SHP77 treated with DMSO at 0.1 percent for 48 hours (cell line): ENCODE results near the gene INTS6L.
"Not testable (repeated sequence)": the region's sequence is repeated elsewhere in the genome, so short reads cannot be mapped to it uniquely, and the experiment has no call there.

Experiments used
- DNase-seq: peaks from one replicate; lab custom pipeline; 2025; lab: John Stamatoyannopoulos, UW

The INTS6L gene

DNA sequence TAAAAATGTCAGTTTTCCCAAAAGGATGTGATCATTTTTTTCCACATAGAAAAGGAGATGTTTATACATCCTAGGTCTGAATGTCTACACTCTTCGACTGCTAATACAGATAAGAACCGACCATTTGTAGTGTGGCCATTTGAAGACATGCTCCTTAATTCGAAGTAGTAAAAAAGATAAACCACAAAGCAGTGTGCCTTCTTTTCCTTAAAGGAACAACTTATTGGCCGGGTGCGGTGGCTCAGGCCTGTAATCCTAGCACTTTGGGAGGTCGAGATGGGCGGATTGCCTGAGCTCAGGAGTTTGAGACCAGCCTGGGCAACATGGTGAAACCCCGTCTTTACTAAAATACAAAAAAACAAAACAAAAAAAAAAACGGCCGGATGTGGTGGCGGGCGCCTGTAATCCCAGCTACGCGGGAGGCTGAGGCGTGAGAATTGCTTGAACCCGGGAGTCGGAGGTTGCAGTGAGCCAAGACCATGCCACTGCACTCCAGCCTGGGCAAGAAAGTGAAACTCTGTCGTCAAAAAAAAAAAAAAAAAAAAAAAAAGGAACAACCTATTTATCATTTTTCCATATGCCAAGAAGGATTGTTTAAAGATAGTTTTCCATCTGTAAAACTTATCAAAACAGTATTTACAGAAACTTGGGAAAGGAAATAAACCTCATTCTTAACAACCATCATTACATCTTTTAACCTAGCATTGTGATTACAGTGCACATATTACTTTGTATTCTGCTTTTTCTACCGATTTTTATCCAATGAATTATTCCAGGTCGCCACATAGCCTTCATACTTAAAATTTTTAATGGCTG is 2.6 kb downstream of the INTS6L start:
- DNase-seq: no peak

DNA sequence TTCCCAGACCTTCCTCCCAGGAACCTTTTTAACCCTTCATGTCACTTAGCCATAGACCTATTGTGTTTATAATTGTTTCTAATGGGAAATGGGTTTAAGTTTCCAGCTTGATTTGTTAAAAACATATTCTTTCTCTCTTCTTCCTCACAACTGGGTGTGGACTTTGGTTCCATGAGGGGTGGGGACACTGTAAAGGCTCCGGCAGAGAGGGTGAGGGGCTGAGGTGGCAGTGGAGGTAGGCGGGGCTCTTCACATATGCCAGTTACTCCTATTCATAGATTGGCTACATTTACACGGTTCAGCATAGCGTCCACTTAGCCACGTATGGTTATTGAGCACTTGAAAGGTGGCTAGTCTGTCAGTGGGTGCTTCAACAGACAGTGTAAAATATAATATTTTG is 7.8 kb downstream of the INTS6L start:
- no peak for DNase-seq

- no peak for DNase-seq
Observed at GRCh38 chrX:135528756-135529155, 8.3 kb downstream of the INTS6L start.

GRCh38 chrX:135530097-135530496 is 9.6 kb downstream of the INTS6L start:
- DNase-seq: no peak

GRCh38 chrX:135531813-135532212 is 11.4 kb downstream of the INTS6L start:
- no peak for DNase-seq

DNA sequence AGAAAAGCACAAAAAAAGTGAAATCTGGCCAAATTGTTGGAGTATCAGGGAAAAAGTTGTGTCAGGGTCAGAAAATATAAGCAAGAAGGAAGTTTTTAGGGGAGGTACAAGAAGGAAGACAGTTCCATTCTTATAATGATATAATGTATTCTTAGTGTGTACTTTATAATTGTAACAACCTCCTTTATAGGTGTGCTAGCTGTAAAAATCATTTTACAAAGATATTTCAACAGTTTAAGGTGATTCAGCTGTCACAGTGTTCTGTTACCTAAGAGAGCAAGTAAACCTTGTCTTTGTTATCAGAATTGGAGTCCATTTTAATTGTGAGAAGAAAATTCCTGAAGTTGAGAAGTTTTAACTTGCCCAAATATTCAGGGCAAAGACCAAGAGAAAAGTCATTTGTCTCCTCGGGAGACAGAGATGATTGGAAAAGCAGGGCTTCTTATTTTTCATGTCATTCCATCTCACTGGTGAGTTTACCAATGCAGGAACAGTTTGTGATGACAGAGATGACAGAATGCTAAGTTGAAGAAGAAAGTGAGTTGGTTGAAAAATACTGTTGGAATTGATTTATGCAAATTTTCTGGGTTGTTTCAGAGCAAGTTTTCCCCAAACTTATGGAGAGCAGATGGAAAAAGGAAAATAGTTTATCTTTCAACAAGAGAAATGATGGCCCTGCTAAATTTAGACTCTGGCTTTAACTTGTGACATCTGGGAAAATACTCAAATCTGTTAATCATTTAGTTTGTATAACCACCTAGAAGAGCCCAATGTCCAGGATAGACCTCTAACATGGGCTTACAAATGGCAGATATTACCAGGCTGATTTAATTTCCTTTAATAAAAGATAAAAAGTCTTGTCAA is 14.8 kb downstream of the INTS6L start:
- no peak for DNase-seq

GRCh38 chrX:135536877-135537276 is 16.4 kb downstream of the INTS6L start:
- DNase-seq: no peak

DNA sequence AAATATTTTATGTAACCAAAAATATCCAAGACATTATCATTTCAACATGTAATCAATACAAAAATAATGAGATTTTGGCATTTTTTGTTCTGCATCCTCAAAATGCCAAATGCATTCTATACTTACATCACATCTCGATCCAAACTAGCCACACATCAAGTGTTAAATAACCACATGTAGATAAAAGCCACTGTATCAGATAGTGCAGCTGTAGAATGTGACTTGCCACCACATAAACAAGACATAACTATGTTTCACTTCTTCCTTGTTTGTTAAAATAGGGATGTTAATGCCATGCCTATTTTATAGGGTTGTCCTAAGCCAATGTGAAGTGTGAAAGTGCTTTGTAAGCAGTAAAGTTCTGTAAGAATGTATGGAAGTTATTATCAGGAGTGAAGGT is 20.9 kb downstream of the INTS6L start:
- no peak for DNase-seq

DNA sequence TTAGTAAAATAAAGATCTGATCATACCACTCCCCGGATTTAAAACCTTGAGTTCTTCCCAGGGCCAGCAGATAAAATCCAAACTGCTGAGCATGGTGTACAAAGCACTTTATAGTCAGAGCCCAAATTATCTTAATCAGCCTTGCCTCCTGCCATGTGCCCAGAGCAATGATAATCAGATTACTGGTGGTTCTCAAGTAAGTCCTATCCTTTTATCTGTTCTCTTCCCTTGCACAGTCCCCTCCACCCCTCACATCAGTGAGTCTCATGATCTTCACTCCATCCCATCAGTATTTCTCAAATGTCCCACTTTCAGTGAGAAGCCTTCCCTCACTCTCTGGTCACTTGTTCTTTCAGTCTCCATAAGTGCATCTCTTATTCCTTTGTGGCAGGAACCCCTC is 22.7 kb downstream of the INTS6L start:
- DNase-seq: no peak

GRCh38 chrX:135543924-135544323 is 23.5 kb downstream of the INTS6L start:
- no peak for DNase-seq

GRCh38 chrX:135544338-135544948 is 24.0 kb downstream of the INTS6L start:
- no peak for DNase-seq

DNA sequence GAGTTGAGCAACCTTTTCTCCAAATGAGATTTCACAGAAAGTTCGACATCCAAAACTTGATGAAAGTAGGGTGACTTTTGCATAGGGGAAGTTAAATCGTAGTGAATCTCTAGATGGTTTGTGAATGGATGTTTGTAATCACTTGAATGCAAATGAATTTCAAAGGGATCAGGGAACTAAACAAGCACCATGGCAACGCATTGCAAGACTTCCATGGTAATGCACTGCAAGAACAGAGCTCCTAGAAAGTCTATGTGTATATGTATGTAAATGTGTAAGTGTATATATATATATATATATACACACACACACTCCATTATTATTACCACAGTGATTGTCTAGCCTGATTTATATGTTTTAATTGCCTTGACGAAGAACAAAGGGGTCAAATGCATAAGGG is 27.3 kb downstream of the INTS6L start:
- DNase-seq: no peak

- no peak for DNase-seq
Observed at GRCh38 chrX:135549519-135549918, 29.1 kb downstream of the INTS6L start.

- no peak for DNase-seq
Observed at GRCh38 chrX:135556055-135556454, 35.6 kb downstream of the INTS6L start.

DNA sequence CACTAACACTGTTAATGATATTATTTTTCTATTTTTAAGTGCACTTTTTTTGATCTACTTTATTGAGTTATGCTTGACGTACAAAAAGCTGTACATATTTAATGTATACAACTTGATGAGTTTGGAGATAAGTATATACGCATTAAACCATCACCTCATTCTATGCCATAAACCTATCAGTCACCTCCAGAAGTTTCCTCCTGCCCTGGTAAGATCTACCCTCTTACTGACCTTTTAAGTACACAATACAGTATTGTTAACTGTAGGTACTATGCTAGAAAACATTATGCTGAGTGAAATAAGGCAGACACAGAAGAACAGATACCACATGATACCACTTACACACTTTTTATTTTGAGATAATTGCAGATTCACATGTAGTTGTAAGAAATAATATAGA is 36.9 kb downstream of the INTS6L start:
- DNase-seq: no peak

DNA sequence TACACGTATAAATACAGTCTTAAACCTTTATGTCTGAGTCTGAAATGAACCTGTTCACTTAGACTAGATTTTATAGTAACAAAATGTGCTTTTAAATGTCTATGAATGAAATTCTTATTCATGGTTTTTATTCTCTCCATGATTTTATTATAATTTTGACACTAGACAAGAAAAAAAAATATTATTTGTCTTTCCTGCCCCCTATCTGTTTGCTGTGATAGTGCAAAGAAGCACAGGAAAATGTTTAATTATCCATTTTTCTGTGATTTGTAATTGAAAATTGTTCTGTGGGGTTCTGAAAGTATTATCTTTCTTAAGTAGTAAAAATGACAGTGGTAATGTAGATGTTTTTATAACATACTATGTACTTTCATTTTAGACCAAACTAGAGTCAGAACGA is 52.0 kb downstream of the INTS6L start:
- no peak for DNase-seq

DNA sequence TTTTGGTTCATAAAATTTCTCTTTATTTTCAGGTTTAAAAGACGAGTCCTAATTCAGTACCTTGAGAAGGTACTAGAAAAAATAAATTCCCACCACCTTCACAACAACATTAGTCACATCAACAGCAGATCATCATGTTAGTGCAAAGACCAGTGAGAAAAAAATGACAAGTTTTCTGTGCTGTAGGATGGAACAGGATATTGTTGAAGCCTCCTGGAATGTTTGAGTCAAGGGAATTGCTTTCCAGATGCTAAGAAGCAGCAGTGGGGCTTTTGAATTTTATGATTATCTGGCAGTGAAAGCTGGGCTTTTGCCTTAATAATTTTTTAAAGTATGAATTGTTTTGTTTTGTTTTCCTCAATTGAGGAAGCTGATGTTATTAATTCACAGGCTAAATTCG is 61.0 kb downstream of the INTS6L start:
- DNase-seq: no peak

DNA sequence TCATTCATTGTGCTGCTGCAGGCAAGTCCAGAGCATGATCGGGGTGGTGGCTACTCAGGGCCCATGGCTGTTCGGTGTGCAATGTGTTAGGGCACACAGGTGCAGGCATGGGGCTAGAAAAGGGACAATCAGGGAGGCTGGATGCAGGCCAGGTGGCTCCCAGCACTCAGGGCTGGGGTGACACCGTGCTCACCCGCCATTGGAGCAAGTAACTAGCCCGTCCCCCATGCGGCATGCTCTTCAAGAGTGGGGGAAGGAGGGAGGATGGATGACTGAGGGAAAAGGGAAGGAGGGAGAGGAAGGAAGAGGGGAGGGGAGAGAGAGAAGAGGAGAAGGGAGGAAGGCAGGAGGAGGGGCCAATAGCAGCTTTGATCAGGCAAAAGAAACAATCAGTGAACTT is 64.7 kb downstream of the INTS6L start:
- no peak for DNase-seq

DNA sequence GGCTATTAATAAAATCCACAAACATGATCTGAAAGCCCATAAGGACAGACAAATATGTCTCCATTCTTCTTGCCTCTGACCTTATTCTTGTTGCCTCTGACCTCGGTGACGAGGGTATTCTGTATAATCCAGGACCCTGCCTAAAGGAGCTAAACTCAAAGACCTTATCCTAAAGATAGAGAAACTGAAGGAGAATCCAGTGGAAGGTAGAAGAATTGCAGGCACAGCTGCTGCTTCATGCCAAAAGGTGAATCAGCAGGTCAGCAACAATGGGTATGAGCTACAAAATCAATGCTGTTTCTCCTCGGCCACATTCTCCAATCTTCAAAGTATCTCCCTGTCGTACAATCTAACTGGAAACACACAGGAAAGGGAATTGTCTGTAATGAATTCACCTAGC is 71.4 kb downstream of the INTS6L start:
- DNase-seq: no peak

GRCh38 chrX:135594049-135594448 is 73.6 kb downstream of the INTS6L start:
- not testable (repeated sequence) for DNase-seq

DNA sequence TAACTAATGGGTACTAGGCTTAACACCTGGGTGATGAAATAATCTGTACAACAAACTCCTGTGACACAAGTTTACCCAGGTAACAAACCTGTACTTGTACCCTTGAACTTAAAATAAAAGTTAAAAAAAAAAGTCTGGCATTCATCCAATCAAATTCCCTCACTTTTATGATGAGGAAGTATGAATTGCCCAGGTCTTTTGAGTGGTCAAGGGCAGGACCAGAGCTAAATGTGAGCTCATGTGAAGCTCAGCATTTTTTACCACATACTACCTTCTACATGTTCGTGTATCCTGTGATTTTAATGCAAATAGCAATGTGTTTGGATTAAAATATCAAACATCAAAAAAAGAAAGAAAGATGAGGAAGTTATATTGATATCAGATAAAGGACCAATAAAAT is 74.0 kb downstream of the INTS6L start:
- not testable (repeated sequence) for DNase-seq

- no peak for DNase-seq
Observed at GRCh38 chrX:135595543-135595942, 75.1 kb downstream of the INTS6L start.

DNA sequence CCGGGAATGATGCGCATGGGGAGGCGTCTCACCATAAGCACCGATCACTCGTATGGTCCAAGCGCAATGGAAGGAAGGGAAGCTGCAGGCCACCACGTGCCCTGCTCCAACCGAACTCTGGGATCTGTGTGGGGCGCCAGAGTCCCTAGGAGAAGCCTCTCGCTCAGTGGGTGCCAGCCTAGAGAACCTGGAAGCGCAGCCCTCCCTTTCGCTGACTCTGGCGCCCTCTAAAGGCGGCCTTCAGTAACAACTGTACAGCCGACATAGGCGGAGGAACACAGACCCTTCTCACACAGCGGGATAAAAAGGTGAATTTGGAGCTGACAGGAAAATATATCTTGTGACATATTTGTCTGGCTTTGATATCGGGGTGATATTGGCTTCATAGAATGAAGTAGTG is 76.0 kb downstream of the INTS6L start:
- peak; percentile 3 for DNase-seq
